HG02870 (cell line): ENCODE data around the gene MAP7.

Experiments
- ATAC-seq: cut with Tn5 transposase; IDR thresholded peaks from one replicate; pipeline ENCODE4 v1.9.1; 2021; ENCODE audit warnings: mild to moderate bottlenecking, moderate library complexity; ENCODE audit not compliant: unreplicated experiment

MAP7 gene

DNA sequence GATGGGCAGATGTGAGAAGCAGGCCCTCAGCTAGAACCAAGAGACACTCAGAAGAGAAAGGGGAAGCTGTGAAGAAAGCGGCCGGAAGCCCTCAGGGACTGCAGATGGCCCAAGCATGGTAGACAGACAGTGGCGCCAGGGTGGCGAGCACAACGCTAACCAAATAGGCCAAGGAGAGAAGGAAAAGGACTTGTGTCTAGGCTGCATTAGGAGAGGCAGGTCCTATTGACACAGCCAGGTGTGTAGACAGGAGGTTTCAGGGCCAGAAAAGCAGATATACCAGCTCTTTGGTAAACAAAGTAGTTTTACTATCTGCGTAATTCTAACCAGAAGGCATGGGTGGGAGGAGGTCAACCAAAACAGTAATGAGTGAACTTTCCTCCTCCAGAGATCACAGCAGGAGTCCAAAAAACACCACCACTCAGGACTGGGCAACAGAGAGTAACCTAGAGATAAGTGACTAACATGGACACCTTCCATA lies 15.8 kb upstream of the MAP7 start:
- no peak for ATAC-seq

DNA sequence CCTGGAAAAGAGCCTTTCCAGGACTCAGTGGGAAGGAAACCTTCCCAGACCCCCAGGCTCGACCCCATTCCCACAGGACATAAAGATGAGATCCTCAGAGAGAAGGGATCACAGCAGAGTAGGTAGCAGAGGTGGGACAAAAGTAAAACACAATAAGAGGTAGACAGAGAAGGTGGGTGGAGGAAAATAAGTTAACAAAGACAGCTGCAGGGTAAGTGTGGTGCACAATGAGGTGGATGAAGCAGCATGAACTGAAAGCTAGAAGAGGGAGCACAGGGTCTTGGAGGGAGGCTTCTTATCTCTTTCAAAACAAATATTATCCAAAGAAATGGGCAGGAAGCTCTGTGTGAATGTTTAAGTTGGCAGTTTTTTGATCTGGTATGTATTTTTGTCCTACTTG lies 14.0 kb upstream of the MAP7 start:
- no peak for ATAC-seq

- no peak for ATAC-seq
Observed at GRCh38 chr6:136563386-136564152, 13.3 kb upstream of the MAP7 start.

GRCh38 chr6:136562211-136562610 lies 12.0 kb upstream of the MAP7 start:
- no peak for ATAC-seq

- no peak for ATAC-seq
Observed at GRCh38 chr6:136553166-136553787, 3.1 kb upstream of the MAP7 start.

- ATAC-seq, result no peak
Observed at GRCh38 chr6:136552054-136552453, 1.8 kb upstream of the MAP7 start.

GRCh38 chr6:136551103-136551502 lies 881 bp upstream of the MAP7 start:
- no peak for ATAC-seq

DNA sequence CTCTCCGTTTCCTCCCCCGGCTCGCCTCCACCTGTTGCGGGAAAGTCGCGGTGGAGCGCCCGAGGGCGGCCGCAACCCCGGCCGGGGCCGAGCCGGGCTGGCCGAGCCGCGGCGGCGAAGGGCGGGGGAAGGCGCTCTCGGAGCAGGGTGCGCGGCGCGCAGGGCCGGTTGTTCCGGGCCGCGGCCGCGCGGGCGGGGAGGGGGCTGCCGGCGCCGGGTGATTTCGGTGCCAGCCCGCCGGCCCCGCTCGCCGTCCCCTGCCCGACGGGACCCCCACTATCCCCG lies 235 bp downstream of the MAP7 start:
- peak; percentile 47 for ATAC-seq

DNA sequence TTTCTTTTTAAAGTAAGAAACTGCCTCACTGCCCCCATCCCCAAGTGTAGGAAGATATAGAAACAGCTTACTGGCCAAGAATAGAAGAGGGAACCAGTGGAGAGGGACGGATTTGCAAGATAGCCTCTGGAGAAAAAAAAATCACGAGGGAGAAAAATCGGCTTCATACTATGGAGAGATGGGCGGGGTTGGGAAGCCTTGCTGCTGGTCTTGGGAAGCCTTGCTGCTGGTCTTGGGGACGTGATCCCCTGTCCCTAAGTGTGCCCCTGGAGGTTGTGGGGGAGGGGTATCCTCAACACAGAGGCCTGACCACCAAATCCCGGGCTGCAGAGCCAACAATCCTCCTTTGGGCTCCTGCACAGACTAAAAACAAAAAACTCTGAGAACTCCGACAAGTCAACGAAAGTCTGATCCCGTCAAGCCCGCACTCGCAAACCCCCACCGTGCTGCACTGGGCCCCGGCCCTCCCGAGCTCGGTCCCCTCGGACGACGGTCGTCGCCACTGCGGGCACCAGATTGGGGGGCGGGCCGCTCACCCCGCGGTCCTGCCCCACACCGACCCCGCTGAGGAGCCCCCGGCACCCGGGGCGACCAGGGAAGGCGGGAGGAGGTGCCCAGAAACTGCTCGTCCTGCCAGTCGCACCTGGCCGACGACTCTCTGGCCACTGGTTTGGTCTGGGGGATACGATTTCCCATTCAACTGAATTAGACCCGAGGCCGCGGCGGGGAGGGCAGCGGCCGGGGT lies 750 bp downstream of the MAP7 start:
- no peak for ATAC-seq

DNA sequence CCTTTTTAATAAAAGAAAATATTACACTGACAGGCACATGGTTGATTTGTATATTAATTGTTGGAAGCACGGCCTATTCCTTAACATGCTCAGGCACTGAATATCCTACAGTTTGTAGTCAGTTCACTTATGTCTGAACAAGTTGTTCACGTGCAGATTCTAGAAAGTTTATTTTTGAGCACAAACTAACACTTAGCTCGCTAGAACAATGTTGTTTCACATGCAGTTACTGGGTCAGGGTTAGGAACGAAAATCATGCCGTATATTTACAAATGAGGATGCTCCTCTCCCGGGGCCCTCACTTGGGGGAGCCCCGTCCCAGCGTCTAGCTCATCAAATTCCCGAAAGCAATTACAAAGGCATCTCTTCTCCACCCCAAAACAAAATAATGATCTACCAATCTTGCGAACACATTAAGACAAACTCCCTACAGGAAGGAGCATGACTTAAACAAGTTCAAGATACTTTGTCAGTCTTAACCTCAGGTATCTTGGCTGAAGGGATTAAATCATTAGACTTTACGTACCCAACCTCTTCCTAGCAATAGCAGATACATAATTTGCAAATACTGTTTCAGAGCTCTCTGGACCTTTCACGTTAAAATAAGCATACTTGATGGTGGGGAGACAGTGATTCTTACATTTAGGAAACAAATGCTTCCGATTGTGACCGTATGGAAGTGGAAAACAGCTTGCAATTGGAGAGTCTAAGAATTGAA lies 1.5 kb downstream of the MAP7 start:
- ATAC-seq, result no peak

GRCh38 chr6:136547871-136548270 lies 2.4 kb downstream of the MAP7 start:
- no peak for ATAC-seq

DNA sequence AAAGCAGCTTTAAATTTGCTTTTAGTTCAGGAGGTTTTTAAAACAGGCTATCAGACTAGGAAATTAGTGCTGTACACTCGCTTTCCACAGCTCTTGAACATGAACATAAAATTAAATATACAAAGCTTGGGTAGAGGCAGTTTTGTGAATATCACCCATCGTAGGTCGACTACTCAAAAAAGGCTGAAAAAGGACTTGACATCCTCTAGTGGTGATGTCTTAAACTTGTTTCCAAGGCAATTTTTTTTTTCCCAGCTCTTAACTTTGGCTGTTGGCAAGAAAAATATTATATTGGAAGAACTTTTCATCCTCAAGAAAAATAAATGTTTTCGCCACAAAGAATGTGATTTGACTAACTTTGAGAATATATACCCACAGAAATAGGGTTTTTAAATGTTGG lies 2.9 kb downstream of the MAP7 start:
- no peak for ATAC-seq

DNA sequence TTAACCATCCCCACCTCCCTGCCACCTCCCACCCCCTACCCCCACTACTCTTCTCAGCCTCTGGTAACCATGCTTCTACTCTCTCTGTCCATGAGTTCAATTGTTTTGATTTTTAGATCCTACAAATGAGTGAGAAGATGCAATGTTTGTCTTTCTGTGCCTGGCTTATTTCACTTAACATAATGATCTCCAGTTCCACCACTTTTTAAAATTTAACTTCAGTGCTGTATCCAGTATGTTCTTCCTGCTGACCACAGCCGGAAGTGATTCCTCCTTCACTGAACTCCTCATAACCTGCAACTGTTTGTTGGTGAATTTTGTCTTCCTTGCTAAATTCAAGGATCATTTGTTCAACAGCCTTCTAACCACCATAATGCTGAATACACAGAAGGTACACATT lies 3.9 kb downstream of the MAP7 start:
- ATAC-seq, result no peak

DNA sequence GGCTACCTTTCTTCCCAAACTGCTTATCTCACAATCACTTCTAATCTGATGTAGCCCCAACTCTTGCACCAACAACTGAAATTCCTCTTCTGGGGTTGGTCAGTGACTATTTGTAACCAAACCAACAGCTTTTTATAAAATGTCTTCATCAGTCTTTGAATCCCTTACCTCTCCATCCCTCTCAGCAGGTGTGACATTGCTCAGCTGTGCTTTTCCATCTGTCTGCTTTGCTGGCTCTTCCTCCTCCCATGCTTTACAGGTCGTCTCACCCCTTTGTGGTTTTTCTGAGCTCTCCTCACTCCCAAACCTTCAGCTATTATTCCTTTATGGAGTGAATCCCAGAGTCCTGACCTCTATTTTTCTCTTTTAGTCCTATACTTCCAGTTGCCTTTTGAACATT lies 5.9 kb downstream of the MAP7 start:
- no peak for ATAC-seq

GRCh38 chr6:136541395-136541794 lies 8.8 kb downstream of the MAP7 start:
- no peak for ATAC-seq

GRCh38 chr6:136539967-136540652 lies 10.1 kb downstream of the MAP7 start:
- ATAC-seq, result no peak

DNA sequence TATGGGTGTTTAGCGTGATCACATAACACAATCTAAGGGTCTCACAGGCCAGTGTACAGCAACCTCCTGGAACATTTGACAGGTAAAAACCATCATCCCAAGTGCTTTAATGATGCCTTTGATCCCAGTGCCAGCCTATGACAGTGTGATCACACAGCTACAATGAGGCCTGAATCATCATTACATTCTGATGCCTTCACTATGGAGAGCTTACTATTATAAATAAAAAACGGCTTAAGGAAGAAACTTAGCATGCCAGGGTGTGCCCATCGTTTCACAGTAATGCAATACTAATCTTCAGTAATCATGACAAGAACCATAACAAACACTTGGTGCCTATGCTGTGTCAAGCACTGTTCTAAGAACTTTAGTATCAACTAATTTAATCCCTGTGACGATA lies 11.4 kb downstream of the MAP7 start:
- ATAC-seq, result no peak

DNA sequence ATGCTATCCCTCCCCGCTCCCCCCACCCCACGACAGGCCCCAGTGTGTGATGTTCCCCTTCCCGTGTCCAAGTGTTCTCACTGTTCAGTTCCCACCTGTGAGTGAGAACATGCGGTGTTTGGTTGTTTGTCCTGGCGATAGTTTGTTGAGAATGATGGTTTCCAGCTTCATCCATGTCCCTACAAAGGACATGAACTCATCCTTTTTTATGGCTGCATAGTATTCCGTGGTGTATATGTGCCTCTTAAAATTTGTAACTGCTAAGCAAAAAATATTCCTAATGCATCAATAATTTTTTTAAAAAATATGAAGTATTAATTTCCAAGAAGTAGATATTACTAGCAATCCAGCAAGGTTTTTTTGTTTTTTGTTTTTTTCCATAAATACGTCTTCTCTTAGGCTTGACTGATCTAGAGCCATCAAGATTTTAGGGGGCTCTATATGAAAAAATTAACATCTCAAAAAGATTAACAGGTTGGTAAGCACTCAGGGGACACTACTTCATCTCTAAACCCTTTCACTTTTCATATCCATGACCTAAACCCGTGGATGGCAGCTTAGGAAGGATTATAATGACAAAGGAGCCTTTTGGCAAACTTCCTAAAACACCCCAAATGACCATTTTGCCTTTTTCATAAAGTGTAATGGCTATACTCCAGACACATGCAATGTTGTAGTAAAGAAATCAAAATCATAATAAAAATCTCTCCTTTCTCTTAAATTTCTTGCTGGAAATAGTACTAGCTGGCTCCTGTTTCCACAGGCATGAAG lies 14.2 kb downstream of the MAP7 start:
- ATAC-seq, result no peak

DNA sequence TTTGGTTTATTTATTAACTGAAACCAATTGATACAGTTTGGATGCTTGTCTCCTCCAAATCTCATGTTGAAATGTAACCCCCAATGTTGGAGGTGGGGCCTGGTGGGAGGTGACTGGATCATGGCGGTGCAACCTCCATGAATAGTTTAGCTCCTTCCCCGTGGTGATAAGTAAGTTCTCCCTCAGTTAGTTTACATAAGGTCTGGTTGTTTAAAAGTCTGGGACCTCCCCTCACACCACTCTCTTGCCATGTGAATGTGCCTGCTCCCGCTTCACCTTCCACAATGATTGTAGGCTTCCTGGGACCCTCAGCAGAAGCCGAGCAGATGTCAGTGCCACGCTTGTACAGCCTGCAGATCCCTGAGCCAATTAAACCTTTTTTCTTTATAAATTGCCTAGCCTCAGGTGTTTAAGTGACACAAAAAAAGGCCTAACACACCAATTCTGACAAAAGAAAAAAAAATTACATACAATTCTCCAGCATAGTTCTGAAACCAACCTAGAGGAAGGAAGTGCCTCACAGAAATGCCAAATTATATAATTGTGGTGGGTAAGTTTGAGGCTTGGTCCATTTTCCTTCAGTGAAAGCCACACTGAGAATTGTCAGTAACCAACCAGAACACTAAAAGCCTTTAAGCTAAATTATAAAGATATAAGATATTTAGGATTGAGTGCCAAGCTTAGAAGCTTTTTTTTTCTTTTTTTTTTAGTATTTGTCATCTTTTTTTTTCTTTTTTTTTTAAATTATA lies 15.0 kb downstream of the MAP7 start:
- ATAC-seq, result no peak
